HEK293 (cell line): Measurements from ENCODE around the gene CRELD1.

Experiments
- HIC1 ChIP-seq: fragments of 450-650 bp; formaldehyde crosslinking; IDR thresholded peaks from 2 replicates; pipeline ENCODE4 v1.5.1; 2016; ENCODE audit warnings: missing biosample characterization, missing genetic modification characterization
- KLF17 ChIP-seq: fragments of 450-650 bp; formaldehyde crosslinking; IDR thresholded peaks from 2 replicates; pipeline ENCODE4 v1.5.1; 2016; ENCODE audit warnings: missing biosample characterization, missing genetic modification characterization
- KLF8 ChIP-seq: fragments of 450-650 bp; formaldehyde crosslinking; IDR thresholded peaks from 2 replicates; pipeline ENCODE4 v1.5.1; 2016; ENCODE audit warnings: missing biosample characterization, missing genetic modification characterization
- OSR2 ChIP-seq: fragments of 450-650 bp; formaldehyde crosslinking; IDR thresholded peaks from 2 replicates; pipeline ENCODE4 v1.5.1; 2016; ENCODE audit warnings: missing biosample characterization, missing genetic modification characterization
- REST ChIP-seq: fragments of 450-650 bp; formaldehyde crosslinking; IDR thresholded peaks from 2 replicates; pipeline ENCODE4 v1.5.1; 2016; ENCODE audit warnings: missing biosample characterization, missing genetic modification characterization
- SETDB1 ChIP-seq: IDR thresholded peaks from one replicate; pipeline ENCODE4 v1.6.1; 2017; ENCODE audit warnings: mild to moderate bottlenecking, low read length, moderate library complexity, mixed read lengths; ENCODE audit not compliant: insufficient read length
- TSHZ1 ChIP-seq: fragments of 450-650 bp; formaldehyde crosslinking; IDR thresholded peaks from 2 replicates; pipeline ENCODE4 v1.5.1; 2016; ENCODE audit warnings: missing biosample characterization, missing genetic modification characterization, borderline replicate concordance
- ZBTB20 ChIP-seq: fragments of 450-650 bp; formaldehyde crosslinking; IDR thresholded peaks from 2 replicates; pipeline ENCODE4 v1.5.1; 2016; ENCODE audit warnings: missing biosample characterization, missing genetic modification characterization
- ZBTB44 ChIP-seq: fragments of 450-650 bp; IDR thresholded peaks from 2 replicates; pipeline ENCODE4 v1.5.1; 2018; ENCODE audit warnings: missing biosample characterization, mild to moderate bottlenecking, missing genetic modification characterization
- ZEB2 ChIP-seq: fragments of 450-650 bp; formaldehyde crosslinking; IDR thresholded peaks from 2 replicates; pipeline ENCODE4 v1.5.1; 2016; ENCODE audit warnings: missing biosample characterization, missing genetic modification characterization
- ZFP37 ChIP-seq: fragments of 450-650 bp; formaldehyde crosslinking; IDR thresholded peaks from 2 replicates; pipeline ENCODE4 v1.5.1; 2016; ENCODE audit warnings: missing biosample characterization, missing genetic modification characterization
- ZFP69B ChIP-seq: fragments of 450-650 bp; formaldehyde crosslinking; IDR thresholded peaks from 2 replicates; pipeline ENCODE4 v1.5.1; 2016; ENCODE audit warnings: missing biosample characterization, missing genetic modification characterization
- ZNF18 ChIP-seq: fragments of 450-650 bp; formaldehyde crosslinking; IDR thresholded peaks from 2 replicates; pipeline ENCODE4 v1.5.1; 2016; ENCODE audit warnings: missing biosample characterization, missing genetic modification characterization
- ZNF24 ChIP-seq: fragments of 450-650 bp; formaldehyde crosslinking; IDR thresholded peaks from 2 replicates; pipeline ENCODE4 v1.5.1; 2016; ENCODE audit warnings: missing biosample characterization, missing genetic modification characterization
- ZNF449 ChIP-seq: fragments of 450-650 bp; formaldehyde crosslinking; IDR thresholded peaks from 2 replicates; pipeline ENCODE4 v1.5.1; 2017; ENCODE audit warnings: missing biosample characterization, mild to moderate bottlenecking, missing genetic modification characterization, moderate library complexity
- ZNF639 ChIP-seq: fragments of 450-650 bp; formaldehyde crosslinking; IDR thresholded peaks from 2 replicates; pipeline ENCODE4 v1.5.1; 2016; ENCODE audit warnings: missing biosample characterization, missing genetic modification characterization
- ZNF677 ChIP-seq: fragments of 450-650 bp; IDR thresholded peaks from 2 replicates; pipeline ENCODE4 v1.5.0; 2018; ENCODE audit warnings: missing biosample characterization, mild to moderate bottlenecking, missing genetic modification characterization, moderate library complexity
- ZNF777 ChIP-seq: fragments of 450-650 bp; formaldehyde crosslinking; IDR thresholded peaks from 2 replicates; pipeline ENCODE4 v1.5.1; 2017; ENCODE audit warnings: missing biosample characterization, missing genetic modification characterization, borderline replicate concordance
- ZSCAN23 ChIP-seq: fragments of 450-650 bp; formaldehyde crosslinking; IDR thresholded peaks from 2 replicates; pipeline ENCODE4 v1.5.1; 2016; ENCODE audit warnings: missing biosample characterization, missing genetic modification characterization

CRELD1 gene

GRCh38 chr3:9976721-9977709 is 43.4 kb downstream of the CRELD1 start (continued):
- TF ChIP-seq TSHZ1 (tag by site-specific recombination) = peak; percentile 96
- TF ChIP-seq ZNF777 (tag by site-specific recombination) = no peak
- TF ChIP-seq ZNF639 (tag by site-specific recombination) = peak; percentile 84; the same call in 1 of the 2 replicates
- TF ChIP-seq KLF17 (tag by site-specific recombination) = peak; percentile 70; the same call in 1 of the 2 replicates
- TF ChIP-seq KLF8 = peak; percentile 77
- TF ChIP-seq ZSCAN23 (tag by site-specific recombination) = 0 out of 2 replicates have a peak, but pooled peaks have one; percentile 53
- TF ChIP-seq ZBTB44 = peak; percentile 14; the same call in 1 of the 2 replicates
- TF ChIP-seq SETDB1 = no peak
- peak; percentile 74 for TF ChIP-seq ZFP69B (tag by site-specific recombination)
- TF ChIP-seq ZEB2 (tag by site-specific recombination) = peak; percentile 90
- 0 out of 2 replicates have a peak, but pooled peaks have one; percentile 45 for TF ChIP-seq ZFP37 (tag by site-specific recombination)
- TF ChIP-seq ZNF18 = no peak
- no peak for TF ChIP-seq ZBTB20 (tag by site-specific recombination)
- peak; percentile 95 for TF ChIP-seq HIC1 (tag by site-specific recombination)
- peak; percentile 71; the same call in 1 of the 2 replicates for TF ChIP-seq ZNF24
- peak; percentile 22; the same call in 1 of the 2 replicates for TF ChIP-seq REST (tag by site-specific recombination)
- peak; percentile 82; the same call in 1 of the 2 replicates for TF ChIP-seq ZNF449 (tag by site-specific recombination)
- TF ChIP-seq OSR2 (tag by site-specific recombination) = peak; percentile 63
- no peak for TF ChIP-seq ZNF677 (tag by site-specific recombination)
